NCI-H2171 (cell line): ENCODE results near the gene HNMT.
"Not testable (repeated sequence)": the region's sequence is repeated elsewhere in the genome, so short reads cannot be mapped to it uniquely, and the experiment has no call there.

Experiments
- DNase-seq: peaks from one replicate; lab custom pipeline; 2025; lab: John Stamatoyannopoulos, UW

The HNMT gene

DNA sequence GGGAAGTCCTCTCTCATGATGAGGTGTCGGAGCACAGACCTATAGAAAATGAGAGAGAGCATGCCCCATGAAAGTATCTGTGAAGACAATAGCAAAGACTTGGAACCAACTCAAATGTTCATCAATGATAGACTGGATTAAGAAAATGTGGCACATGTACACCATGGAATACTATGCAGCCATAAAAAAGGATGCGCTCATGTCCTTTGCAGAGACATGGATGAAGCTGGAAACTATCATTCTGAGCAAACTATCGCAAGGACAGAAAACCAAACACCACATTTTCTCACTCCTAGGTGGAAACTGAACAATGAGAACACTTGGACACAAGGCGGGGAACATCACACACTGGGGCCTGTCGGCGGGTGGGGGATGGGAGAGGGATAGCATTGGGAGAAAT lies 79.3 kb downstream of the HNMT start:
- not testable (repeated sequence) for DNase-seq

DNA sequence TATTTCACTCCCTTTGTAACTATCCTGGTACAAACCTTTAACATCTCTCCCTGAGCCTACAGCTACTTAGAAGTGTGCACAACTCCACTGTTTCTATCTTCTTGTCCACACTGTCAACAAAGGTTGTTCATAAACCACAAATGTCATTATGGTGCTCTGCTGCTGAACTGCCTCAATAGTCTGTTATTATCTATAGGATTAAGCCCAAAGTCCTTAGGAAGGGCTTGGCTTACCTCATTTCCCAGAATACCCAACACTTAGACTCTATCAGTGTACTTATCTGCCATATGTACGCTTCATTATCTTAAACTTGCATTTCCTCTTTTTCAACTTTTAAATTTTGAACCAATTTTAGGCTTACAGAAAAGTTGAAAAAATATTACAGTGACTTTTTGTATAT lies 94.2 kb downstream of the HNMT start:
- DNase-seq, result no peak

DNA sequence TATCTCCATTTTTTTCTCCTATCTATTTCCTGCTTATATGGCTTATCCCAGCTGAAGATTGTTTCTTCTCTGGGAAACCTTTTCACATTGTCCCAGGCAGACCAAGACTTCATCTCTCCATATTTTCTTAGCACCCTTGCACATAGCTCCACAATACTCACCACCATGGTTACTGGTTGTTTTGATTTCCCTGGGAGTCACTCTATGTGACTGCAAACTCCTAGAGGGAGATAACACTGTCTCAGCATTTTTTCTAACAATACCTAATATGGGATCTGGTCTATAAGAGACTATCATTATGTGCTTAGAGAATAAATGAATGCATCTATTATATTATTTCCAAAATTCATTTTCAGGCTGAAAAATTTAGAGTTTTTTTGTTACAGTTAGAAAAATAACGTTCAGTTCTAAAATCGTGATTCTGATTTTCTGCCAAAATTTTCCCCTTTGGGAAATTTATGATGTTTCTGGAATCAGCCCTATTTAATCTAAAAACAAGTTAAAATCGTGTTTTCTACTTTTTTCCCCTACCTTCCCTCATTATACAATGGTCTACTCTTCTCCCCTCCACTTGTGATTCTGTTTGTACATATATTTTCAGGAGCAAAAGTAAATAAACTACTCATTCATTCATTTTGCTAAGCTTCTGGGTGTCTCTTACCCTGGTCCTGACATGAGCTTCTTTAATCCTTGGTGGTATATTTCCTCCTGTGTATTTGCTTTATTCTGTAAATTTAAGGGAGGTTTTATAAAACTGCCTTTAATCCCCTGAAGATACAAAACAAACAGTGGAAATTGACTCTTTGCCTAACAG lies 95.4 kb downstream of the HNMT start:
- DNase-seq, result no peak

DNA sequence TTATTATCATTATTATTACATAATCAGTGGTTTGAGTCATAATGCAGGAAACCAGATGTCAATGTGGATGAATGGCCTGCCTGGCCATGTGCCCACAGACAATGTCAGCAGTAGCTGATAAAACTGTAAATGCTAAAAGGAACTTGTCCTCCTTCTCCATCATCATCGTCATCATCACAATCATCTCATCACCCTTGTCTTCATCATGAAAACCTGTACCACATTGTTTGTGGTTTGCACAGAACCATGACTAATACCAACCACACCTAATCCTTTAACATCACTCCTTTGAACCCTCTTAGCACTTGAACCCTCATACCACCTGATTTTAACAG lies 96.0 kb downstream of the HNMT start:
- no peak for DNase-seq

DNA sequence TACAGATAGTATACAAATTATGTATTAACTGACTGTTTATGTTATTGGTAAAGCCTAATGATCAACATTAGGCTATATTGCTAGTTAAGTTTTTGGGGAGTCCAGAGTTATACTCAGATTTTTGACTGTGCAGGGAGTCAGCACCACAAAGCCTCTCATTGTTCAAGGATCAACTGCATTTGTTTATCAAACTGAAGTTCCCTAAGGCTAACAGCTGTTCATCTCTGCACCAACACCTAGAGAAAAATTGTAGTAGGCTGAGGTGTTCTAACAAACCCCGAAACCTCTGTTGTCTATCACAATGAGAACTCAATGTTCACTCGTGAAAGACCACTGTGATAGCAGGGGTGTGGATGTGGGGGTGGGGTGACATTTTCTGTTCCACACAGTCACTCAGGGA lies 97.7 kb downstream of the HNMT start:
- no peak for DNase-seq

DNA sequence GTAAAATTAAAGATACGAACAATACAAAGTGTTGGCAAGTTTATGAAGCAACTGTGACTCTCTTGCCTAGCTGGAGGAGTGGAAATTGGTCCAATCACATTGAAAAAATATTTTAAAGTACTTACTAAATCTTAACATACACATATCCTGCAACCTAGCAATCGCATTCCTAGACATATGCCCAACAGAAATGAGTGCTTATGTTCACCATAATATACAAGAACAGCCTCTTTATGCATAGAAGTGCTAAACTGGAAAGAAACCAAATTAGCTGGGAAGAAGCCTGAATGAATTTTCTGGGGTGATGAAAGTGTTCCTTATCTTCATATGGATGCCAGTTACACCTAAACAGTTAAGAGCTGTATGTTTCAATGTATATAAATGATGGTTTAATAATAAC lies 98.9 kb downstream of the HNMT start:
- no peak for DNase-seq
